ENCODE measurements around the gene BICD1.
"Not testable (repeated sequence)": the region's sequence is repeated elsewhere in the genome, so short reads cannot be mapped to it uniquely, and the experiment has no call there.

BICD1 gene

DNA sequence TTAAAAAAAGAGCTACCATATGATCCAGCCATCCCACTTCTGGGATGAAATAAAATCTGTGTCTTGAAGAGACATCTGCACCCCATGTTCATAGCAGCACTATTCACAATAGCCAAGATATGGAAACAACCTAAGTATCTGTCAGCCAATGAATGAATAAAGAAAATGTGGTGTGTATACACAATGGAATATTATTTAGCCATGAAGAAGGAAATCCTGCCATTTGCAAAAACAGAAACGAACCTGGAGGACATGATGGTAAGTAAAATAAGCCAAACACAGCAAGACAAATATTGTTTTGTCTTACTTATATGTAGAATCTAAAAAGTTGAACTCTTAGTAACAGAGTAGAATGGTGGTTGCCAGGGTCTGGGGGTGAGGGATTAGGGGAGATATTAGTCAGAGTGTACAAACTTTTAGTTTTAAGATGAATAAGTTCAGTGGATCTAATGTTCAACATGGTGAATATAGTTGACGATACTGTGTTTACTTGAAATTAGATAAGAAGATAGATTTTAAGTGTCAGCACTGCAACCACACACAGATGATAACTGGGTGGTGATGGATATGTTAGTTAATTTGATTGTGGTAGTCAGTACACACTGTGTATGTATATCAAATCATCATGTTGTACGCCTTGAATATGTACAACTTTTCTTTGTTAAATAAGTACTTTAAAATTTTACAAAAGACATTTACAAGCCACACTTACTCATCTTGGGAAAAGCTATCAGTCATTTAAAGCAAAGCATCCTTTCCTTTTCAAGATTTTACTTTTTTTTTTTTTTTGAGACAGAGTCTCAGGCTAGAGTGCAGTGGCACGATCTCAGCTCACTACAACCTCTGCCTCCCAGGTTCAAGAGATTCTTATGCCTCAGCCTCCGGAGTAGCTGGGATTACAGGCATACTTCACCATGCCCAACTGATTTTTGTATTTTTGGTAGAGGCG, 89.9 kb downstream of the BICD1 start:
- no peak for DNase-seq (ENCODE audit: low read depth)

DNA sequence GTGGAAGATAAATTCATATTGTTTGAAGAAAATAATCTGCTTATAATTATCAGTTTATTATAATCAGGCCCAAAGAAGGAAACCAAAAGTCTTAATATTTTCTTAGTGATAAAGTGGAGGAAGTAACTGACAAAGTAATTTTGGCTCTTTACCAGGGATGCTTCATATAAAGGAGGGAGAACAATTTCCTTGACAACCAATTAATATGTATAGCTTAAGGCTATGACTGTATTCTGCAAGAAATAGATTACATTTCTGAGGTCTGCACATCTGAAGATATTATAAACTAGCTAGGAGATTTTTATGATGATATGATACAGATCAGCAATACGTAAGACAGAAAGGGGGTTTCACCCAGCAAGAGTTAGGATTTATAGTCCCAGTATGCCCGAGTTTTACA, 90.8 kb downstream of the BICD1 start:
- DNase-seq (ENCODE audit: low read depth) = peak; percentile 15

DNA sequence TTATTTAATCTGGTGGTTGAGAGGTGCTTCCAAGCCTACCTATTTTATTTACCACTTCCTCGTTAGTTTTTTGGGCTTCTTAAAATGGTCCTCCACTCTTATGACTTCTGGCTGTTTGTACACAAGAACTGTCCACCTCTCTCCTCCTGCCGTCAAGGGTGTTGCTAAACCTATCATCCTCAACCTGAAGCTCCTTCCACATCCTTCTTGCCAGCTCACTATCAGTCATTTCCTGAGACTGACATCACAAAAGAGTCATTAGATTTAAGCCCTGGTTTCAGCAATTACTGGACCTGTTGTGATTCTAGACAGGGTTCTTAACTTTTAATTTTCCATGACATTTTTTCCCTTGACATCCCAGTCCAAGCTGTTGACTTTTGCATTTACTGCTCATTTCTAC, 91.9 kb downstream of the BICD1 start:
- peak; percentile 78 for DNase-seq (ENCODE audit: low read depth)

DNA sequence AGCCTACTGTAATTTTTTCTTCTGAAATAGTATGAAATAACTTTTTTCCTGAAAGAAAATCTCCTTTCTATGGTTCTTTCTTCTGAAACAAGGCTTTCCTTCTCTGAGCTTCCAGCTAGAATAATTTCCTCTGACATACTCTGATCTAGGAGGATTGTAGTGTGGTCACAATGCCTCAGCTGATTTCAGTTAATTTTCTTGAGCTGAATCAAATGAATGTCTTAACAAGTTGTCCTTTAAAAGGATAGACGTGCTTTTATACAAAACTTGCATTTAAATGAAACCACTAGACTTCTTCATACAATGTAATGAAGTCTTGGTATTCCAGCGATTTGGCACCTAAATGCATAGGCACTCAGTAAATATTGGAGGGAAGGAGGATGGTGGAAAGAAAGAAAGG, 94.4 kb downstream of the BICD1 start:
- DNase-seq (ENCODE audit: low read depth) = no peak

DNA sequence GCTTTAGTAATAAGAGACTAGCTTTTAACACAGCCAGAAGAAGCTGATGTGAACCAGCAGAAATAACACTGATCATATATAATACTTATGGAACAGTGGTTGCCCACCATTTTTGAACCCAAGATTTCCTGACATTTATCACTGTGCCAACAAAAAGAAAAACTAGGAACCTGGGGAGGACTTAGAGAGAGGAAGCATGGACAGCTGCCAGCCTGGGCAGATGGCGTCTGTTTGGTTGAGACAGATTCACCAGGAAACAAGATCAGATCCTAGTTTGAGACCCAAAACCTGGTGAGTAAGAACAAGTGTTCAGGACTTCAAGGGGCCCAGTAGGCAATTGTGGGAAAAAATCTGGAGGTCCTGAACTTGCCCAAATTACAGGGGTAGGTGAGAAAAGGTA, 95.3 kb downstream of the BICD1 start:
- no peak for DNase-seq (ENCODE audit: low read depth)

DNA sequence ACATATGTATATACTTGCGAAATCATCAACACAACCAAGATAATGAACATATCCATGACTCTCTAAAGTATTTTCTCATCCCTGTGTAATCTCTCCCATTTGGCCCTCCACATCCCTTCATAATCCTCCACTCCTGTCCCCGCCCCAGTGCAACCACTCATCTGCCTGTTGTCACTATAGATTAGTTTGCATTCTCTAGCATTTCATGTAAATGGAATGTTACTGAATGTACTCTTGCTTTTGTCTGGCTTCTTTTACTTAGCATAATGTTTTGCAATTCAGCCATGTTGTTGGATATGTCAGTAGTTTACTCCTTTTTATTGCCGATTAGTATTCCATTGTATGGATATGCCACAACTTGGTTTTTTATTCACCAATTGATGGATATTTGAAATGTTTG, 99.1 kb downstream of the BICD1 start:
- DNase-seq (ENCODE audit: low read depth) = peak; percentile 16

DNA sequence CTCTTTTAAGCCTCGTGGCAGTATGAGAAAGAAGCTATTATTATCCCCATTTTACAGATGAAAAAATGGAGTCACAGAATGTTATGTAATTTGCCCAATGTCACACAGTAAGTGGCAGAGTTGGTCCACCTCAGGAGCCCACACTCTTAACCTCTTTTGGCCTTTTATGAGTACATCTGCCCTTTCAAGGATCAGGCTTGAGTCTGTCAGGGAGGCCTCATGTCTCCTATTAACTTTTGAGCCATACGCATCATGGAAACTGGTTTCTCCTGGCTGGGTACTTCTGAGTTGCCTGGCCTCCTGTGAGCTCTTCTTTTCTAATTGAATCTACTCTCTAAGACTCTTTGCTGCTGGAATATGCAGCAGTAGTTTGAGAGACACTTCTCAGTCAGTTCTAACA, 101.7 kb downstream of the BICD1 start:
- DNase-seq (ENCODE audit: low read depth) = no peak

DNA sequence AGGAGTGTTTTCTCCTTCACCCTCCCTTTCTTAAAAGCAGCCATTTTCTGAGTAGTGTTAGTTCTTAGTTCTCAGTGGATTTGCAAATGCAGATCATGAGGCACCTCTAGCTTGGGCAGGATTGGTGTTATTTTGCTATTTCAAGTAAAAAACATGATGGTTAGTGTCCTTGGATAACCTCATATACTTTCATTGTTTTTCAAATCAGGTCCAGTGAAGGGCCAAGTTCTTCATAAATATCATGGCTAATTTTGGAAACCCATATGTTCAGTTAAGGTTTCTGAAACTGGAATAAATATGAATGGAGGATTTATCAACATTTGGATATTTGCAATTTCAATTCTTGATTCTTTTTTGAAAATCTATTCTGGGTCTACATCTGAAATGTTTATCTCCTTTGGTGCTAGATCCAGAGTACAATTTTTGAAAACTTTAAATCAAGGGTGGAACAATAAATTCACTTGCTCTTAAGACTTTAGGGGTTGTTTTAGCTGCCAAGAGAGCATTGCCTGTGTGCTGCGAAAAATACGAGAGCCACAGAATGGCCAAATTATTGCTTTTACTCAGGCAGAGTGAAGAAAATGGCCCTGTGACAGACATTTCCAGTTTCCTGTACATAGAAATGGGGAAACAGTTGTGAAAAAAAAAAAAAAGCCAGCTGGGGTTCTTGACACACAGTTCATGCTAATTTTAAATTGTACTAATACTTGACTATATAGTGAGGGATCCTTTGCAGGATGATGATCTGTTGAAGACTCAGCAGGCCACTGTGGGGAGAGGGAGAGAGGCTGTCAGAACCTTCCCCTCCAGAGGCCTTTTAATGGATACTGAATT, 104.6 kb downstream of the BICD1 start:
- no peak for DNase-seq (ENCODE audit: low read depth)

DNA sequence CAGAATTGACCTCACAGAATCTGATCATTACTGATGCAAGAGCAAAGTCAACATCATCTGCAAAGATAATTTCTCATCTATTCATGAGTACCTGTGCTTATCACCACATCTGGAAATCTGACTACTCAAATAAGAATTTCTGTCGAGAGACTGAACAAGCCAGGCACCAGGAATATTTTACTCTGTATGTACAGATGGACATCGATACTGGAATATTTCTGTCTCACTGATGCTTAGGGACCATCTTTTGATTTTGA, 105.2 kb downstream of the BICD1 start:
- DNase-seq (ENCODE audit: low read depth) = no peak

DNA sequence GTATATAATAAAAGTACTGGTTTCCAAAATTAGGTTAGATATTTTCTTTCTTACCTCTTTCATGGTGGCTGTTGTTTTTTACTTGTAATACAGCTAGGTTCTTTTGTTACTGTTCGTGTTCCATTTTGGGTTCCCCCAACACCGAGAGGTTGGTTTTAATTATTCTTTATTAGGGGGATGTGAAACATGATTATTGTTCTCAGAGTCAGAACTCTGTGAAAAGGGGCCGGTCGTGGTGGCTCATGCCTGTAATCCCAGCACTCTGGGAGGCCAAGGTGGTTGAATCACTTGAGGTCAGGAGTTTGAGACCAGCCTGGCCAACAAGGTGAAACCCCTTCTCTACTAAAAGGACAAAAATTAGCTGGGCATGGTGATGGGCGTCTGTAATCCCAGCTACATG, 108.1 kb downstream of the BICD1 start:
- no peak for DNase-seq (ENCODE audit: low read depth)

DNA sequence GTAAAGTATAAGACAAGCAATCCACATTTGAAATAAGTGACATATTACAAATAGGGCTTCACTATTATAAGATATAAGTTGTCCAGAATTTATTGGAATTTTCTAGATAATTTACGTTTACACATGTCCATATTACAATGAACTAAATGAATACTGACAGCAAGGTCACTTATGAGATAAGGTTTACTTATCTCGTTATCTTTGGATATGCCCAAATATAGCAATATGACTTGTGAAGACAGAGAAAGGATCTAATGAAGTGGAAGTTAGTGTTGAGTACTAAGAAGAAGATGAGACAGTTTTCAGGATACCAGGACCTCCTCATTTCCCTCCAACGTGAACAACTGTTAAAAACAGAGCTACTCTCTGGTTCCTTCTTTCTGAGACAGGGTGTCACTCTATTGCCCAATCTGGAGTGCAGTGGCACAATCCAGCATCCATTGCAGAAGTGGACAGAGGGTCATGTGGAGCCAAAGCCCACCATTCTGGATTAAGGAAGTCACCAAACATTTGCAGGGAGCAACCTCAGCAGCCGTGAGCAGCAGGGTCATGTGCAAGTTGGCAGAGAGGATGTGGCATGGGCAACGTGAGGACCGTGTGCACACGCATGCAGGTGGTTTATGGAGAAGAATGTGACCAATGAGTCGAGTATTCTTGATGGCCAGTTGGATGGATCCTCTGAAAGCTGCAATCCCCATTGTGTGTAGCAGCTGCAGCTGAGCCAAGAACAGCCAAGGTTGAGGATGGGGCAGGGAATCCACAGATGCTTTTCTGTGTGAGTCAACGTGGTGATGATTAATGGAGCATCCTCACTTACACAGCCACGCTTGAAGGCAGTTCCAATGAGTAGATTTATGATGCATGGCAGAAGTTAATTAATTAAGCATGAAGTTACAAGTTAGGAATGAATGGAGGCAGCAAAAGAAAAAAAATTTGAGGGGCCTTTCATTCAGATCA, 111.0 kb downstream of the BICD1 start:
- peak; percentile 91 for DNase-seq (ENCODE audit: low read depth)

DNA sequence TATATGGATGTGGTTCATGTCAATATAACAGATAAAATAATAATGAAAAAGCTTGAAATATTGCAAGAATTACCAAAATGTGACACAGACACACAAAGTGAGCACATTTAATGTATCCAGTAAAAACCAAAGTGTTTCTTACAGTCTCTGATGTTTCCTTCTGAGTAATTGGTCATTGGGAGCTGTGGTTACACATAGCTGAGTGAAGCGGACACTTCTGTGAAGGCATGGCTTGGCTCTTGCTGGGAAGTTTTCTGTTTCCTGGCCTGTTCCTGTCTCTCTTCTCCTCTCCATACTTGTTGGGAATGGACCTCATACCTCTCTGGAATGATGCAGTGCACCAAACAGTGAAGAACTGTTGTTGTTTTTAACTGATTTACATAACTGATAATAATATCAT, 117.3 kb downstream of the BICD1 start:
- DNase-seq (ENCODE audit: low read depth) = no peak

DNA sequence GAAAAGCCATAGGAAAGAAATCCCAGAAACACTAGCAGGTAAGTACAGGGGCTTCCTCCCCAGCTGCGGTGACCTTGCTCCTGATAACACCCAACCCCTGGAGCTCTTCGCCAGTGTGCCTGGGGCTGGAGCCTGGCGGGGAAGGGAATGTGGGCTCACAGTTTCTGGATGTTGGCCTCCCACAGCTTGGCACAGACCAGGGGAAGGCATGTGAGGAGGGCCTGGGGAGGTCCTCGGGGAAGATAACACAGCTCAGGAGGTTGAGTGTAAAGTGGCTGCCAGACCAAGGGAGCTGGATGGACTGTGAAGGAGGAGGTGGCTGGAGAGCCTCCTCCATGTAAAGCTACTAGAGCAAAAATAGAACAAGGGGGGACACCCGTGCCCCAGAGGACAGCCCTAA, 120.1 kb downstream of the BICD1 start:
- DNase-seq (ENCODE audit: low read depth) = no peak

DNA sequence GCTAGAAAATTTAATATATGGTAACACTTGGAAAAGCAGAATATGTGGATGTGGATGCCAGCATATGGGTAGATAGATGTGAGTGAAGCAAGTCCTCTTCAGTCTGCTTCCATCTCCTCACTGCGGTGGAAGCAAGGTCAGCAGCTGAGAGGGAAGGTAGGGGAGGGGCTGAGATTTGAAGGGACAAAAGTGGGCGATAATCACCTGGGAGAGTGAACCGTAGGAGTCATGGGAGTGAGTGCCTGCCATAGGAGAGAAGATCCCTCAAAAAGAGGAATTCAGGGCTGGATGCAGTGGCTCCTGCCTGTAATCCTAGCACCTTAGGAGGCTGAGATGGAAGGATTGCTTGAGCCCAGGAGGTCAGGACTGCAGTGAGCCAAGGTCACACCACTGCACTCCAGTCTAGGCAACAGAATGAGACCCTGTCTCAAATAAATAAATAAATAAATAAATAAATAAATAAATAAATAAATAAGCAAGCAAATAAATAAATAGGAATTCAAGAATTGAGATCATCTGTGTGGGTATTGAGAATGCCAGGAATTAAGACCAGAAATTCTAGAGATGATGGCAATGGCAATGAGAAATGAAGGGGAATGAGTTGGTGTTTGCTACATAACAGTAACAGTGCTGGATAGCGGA, 123.4 kb downstream of the BICD1 start:
- no peak for DNase-seq (ENCODE audit: low read depth)

DNA sequence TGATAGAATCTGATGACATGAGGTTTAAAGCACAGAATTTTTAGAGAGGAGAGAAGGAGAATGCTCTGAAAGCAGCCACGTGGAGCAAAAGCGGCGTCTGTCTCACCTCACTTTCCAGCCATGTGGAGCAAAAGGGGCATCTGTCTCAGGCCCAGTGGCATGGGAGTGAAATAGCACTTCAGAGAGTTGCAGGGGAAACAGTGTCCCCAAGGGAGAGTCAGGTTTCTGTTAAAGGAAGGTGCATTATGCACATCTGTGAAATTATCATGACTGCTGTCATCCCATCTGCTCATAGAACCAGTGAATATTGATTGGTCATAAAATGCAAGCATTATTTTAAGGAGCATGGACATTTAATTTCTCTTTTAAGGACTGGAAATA, 124.0 kb downstream of the BICD1 start:
- no peak for DNase-seq (ENCODE audit: low read depth)

DNA sequence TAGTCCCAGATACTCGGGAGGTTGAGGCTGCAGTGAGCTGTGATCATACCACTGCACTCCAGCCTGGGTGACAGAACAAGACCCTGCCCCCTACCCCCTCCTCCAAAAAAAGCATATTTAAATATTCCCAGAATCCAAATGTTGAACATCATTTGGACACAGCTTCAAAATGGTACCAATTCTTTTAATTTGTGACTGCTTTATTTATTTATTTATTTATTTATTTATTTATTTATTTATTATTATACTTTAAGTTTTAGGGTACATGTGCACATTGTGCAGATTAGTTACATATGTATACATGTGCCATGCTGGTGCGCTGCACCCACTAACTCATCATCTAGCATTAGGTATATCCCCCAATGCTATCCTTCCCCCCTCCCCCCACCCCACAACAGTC, 124.7 kb downstream of the BICD1 start:
- not testable (repeated sequence) for DNase-seq (ENCODE audit: low read depth)

DNA sequence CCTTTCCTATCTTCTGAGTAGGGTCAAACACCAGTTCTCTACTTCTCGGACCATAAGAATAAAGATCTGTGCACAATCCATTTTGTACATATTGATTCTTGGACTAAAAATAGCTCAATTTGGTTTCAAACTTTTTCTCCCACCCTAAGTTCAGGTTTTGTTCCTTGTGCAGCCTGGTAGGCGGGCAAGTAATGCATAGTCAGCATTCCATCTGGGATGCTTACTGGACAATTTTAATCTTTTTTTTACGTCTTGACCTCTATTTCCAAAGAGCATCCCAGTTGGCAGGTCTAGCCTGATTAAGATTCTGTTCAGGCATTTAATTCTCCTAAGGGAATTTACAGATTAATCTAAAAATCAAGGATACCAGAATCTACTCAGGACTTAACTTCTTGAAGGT, 126.9 kb downstream of the BICD1 start:
- DNase-seq (ENCODE audit: low read depth) = no peak

DNA sequence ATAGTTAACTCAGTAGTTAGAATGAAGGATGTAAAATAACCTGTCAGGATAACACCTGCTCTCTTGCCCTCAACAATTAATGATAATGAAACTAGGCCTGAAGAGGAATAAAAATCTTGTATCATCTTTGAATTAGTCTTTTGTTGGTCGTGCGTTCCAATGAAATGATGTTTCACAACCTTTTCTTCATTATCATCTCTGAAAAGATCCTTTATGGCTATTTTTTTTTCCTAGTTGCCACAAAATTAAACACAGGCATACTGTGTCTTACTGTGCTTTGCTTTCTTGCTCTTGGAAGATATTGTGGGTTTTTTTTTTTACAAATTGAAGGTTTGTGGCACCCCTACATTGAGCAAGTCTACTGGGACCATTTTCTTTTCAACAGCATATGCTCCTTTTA, 128.6 kb downstream of the BICD1 start:
- DNase-seq (ENCODE audit: low read depth) = no peak

DNA sequence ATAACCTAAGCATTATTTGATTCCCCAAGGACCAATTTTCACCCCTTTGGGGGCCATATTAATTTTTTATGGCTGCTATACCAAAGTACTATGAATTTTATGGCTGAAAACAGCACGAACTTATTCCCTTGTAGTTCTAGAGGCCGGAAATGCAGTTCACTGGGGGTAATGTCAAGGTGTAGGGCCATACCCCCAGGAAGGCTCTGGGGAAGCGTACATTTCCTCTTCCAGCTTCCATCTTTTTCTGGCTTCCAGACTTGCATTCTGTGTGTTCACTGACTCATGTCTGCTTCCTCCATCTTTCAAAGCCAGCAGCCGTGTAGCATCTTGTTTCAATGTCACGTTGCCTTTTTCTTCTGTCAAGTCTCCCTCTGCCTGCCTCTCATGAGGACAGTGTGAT, 133.5 kb downstream of the BICD1 start:
- peak; percentile 16 for DNase-seq (ENCODE audit: low read depth)

DNA sequence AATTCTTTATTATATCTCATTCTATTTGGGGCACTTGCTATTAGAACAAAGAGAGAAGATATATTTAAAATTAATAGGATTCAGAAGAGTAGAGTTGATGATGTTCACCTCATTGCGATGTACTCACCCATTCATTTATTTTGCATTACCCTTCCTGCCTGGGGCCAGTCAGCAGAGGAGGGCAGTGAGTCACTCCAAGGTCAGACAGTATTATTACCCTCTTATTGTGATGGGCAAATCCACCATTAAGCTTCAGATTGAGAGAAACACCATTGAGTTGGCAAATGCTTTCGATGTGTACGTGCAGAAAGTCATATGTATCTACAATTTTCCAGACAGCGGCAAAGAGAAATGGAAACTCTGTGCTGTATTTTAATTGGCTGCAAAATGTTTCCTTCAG, 134.2 kb downstream of the BICD1 start:
- peak; percentile 49 for DNase-seq (ENCODE audit: low read depth)

DNA sequence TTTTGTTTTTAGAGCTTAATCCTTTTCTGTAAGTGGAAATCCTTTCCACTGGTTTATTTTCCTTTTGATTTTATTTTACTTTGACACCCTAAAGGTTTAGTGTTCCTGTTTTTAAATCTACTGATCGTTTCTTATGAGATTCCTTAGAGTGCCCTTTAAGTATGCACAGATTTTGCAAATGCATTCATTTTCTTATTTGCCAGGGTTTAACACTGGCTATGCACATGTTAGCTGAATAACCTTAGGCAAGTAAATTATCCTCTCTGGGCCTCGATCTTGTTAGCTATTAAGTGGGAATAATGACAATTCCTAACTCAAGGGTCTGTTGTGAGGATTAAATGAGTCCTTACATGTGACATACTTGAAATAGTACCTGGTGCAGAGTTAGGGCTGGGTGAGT, 136.0 kb downstream of the BICD1 start:
- DNase-seq (ENCODE audit: low read depth) = no peak
